Vagina (tissue), 2 donors: ENCODE results near the gene FSTL1. TPM values are rescaled to one million over a fixed set of nuclear protein-coding genes. Genes with fewer than 3 reads are reported as not detected.
"Not testable (repeated sequence)": the region's sequence is repeated elsewhere in the genome, so short reads cannot be mapped to it uniquely, and the experiment has no call there.

Source experiments
- DNase-seq, 2 donors: peaks; one replicate each; pipeline ENCODE4 v3.0.0-alpha.2; 2017; ENCODE audit errors: extremely low spot score in 2 of 2
- H3K27ac ChIP-seq: fragments of 200-600 bp; sonication (generic); one replicate; pipeline ENCODE4 v1.5.1; 2019
- H3K27me3 ChIP-seq: fragments of 200-600 bp; sonication (generic); one replicate; pipeline ENCODE4 v1.5.1; 2019
- H3K36me3 ChIP-seq, 2 donors: fragments of 200-600 bp; sonication (generic); one replicate each; pipeline ENCODE4 v1.5.1; 2017 to 2019
- H3K4me1 ChIP-seq: fragments of 200-600 bp; sonication (generic); one replicate; pipeline ENCODE4 v1.5.1; 2019
- H3K4me3 ChIP-seq, 2 donors: fragments of 200-600 bp; sonication (generic); 1 replicate in 1 of 2; 2 replicates in 1 of 2; pipeline ENCODE4 v1.5.1; 2016 to 2019
- H3K9me3 ChIP-seq: fragments of 200-600 bp; sonication (generic); one replicate; pipeline ENCODE4 v1.5.1; 2019
- POLR2A ChIP-seq, 2 donors: fragments of 450-650 bp; IDR thresholded peaks; one replicate each; pipeline ENCODE4 v1.6.1; 2017; ENCODE audit warnings: antibody characterized with exemption in 2 of 2, mild to moderate bottlenecking in 2 of 2, moderate library complexity in 2 of 2
- POLR2AphosphoS5 ChIP-seq, 2 donors: sonication (generic); formaldehyde crosslinking; IDR thresholded peaks; one replicate each; pipeline ENCODE4 v1.9.0; 2017; ENCODE audit warnings: antibody characterized with exemption in 2 of 2, mild to moderate bottlenecking in 2 of 2, low read depth in 1 of 2; ENCODE audit not compliant: insufficient read depth in 1 of 2
- intact Hi-C: fragments of 100-400 bp; cut with DNase I; formaldehyde crosslinking; loops from one replicate; pipeline ENCODE4 v1.15.1; 2023
- total RNA-seq: library from RNA; depleted of rRNA; stranded (reverse); fragments of >200 nt; gene quantifications from one replicate; pipeline ENCODE4 v1.2.3, GENCODE V29; 2016
- TF ChIP-seq, protein P1 (sequence below), 3 experiments: fragments of 450-650 bp in 2 of 3; fragments of 200-600 bp in 1 of 3; sonication (generic) in 1 of 3; IDR thresholded peaks; one replicate each; pipeline ENCODE4 v1.5.1; 2017 to 2019; ENCODE audit warnings: antibody characterized with exemption in 3 of 3, mild to moderate bottlenecking in 2 of 3, moderate library complexity in 2 of 3

FSTL1 gene
- total RNA-seq, 1 donor from 2014 or later: 387 TPM

DNA sequence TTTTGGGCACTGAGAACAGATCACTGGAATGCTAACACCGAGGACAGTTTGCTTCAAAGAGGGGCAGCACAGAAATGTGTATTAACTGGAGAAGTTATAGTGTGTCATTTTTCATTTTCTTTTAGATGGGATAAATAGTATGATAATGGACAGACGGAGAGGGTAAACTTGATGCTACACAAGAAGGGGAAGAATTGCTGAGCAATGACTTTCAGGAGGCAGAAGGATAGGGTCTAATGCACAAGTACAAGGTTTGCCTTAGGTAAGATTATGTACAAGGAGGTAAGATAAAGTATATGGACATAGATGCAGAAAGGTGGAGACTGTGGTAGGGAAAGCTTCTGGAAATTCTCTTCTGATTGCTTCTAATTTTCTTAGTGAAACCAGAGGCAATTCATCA, 69.3 kb downstream of the FSTL1 start:
- intact Hi-C loops: no loop called here
- DNase-seq: no peak

DNA sequence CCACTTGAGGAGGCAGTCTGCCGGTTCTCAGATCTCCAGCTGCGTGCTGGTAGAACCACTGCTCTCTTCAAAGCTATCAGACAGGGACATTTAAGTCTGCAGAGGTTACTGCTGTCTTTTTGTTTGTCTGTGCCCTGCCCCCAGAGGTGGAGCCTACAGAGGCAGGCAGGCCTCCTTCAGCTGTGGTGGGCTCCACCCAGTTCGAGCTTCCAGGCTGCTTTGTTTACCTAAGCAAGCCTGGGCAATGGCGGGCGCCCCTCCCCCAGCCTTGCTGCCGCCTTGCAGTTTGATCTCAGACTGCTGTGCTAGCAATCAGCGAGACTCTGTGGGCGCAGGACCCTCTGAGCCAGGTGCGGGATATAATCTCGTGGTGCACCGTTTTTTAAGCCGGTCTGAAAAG, 72.8 kb downstream of the FSTL1 start:
- H3K4me1 ChIP-seq, DNase-seq, H3K27me3 ChIP-seq, intact Hi-C loops, H3K4me3 ChIP-seq, H3K36me3 ChIP-seq, H3K27ac ChIP-seq, H3K9me3 ChIP-seq: not testable (repeated sequence)

More for the DNA sequence above, 69.3 kb downstream of the FSTL1 start:
- no peak overlapping the region for H3K27ac ChIP-seq
- no peaks in the 10 kb centered on the region for H3K36me3 ChIP-seq
- H3K27me3 ChIP-seq: no peaks in the 10 kb centered on the region
- no peaks in the 10 kb centered on the region for H3K4me1 ChIP-seq
- no peak overlapping the region for H3K4me3 ChIP-seq
- H3K9me3 ChIP-seq: no peaks in the 10 kb centered on the region
- TF ChIP-seq POLR2AphosphoS5 (IDR thresholded peaks at IDR 0.05; ENCODE audit: insufficient read depth in 1 of 2, low read depth in 1 of 2) (no peak), POLR2A (IDR thresholded peaks at IDR 0.05) (no peak)
- TF ChIP-seq, protein P1, sequence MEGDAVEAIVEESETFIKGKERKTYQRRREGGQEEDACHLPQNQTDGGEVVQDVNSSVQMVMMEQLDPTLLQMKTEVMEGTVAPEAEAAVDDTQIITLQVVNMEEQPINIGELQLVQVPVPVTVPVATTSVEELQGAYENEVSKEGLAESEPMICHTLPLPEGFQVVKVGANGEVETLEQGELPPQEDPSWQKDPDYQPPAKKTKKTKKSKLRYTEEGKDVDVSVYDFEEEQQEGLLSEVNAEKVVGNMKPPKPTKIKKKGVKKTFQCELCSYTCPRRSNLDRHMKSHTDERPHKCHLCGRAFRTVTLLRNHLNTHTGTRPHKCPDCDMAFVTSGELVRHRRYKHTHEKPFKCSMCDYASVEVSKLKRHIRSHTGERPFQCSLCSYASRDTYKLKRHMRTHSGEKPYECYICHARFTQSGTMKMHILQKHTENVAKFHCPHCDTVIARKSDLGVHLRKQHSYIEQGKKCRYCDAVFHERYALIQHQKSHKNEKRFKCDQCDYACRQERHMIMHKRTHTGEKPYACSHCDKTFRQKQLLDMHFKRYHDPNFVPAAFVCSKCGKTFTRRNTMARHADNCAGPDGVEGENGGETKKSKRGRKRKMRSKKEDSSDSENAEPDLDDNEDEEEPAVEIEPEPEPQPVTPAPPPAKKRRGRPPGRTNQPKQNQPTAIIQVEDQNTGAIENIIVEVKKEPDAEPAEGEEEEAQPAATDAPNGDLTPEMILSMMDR (IDR thresholded peaks at IDR 0.05): no peak

DNA sequence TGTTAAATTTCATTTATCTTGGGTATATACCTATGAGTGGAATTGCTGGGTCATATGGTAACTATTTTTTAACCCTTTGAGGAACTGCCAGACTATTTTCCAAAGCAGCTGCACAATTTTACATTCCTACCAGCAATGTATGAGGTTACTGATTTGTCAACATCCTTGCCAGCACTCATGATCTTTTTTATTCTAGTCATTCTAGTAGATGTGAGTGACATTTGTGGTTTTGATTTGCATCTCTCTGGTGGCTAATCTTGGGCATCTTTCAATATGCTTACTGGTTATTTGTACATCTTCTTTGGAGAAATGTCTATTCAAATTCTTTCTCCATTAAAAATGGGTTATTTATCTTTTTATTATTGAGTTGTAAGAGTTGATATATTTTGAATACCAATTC, 80.3 kb downstream of the FSTL1 start:
- no peak for DNase-seq
- no peak overlapping the region for H3K4me3 ChIP-seq
- H3K27me3 ChIP-seq: no peaks in the 10 kb centered on the region
- TF ChIP-seq, protein P1 (IDR thresholded peaks at IDR 0.05): no peak
- no peak for TF ChIP-seq POLR2AphosphoS5 (IDR thresholded peaks at IDR 0.05; ENCODE audit: insufficient read depth in 1 of 2, low read depth in 1 of 2)
- TF ChIP-seq POLR2A (IDR thresholded peaks at IDR 0.05): no peak
- intact Hi-C loops: no loop called here
- no peak overlapping the region for H3K27ac ChIP-seq
- H3K9me3 ChIP-seq: no peaks in the 10 kb centered on the region
- H3K36me3 ChIP-seq: no peaks in the 10 kb centered on the region
- H3K4me1 ChIP-seq: no peaks in the 10 kb centered on the region

GRCh38 chr3:120369037-120369467, 81.7 kb downstream of the FSTL1 start:
- H3K36me3 ChIP-seq: no peaks in the 10 kb centered on the region
- DNase-seq: no peak
- H3K4me1 ChIP-seq: no peaks in the 10 kb centered on the region
- H3K27ac ChIP-seq: no peak overlapping the region
- TF ChIP-seq POLR2AphosphoS5 (IDR thresholded peaks at IDR 0.05; ENCODE audit: insufficient read depth in 1 of 2, low read depth in 1 of 2) (no peak), POLR2A (IDR thresholded peaks at IDR 0.05) (no peak)
- TF ChIP-seq, protein P1 (IDR thresholded peaks at IDR 0.05): no peak
- H3K4me3 ChIP-seq: no peak overlapping the region
- intact Hi-C loops: no loop called here
- H3K9me3 ChIP-seq: no peaks in the 10 kb centered on the region
- H3K27me3 ChIP-seq: no peaks in the 10 kb centered on the region

DNA sequence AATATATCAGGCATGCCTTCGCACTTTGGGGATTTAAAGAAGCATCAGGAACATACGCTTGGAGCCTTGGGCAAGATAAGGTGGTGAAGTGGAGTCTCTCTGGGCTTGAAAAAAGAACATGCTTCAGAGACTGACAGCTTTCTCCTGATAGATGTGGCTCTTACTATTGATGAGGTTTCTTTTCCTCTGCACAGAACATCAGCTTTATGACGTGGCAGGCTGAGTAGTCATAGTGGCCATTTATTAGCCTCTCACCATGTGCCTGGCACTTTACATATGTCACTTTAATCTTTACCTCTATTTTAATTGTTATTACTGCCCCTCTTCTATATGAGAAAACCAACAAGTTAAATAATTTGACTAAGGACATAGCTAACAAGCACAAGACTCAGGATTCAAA, 82.6 kb downstream of the FSTL1 start:
- no peak overlapping the region for H3K4me3 ChIP-seq
- H3K27me3 ChIP-seq: no peaks in the 10 kb centered on the region
- H3K4me1 ChIP-seq: no peaks in the 10 kb centered on the region
- no peaks in the 10 kb centered on the region for H3K9me3 ChIP-seq
- H3K27ac ChIP-seq: no peak overlapping the region
- no peak for DNase-seq
- TF ChIP-seq POLR2AphosphoS5 (IDR thresholded peaks at IDR 0.05; ENCODE audit: insufficient read depth in 1 of 2, low read depth in 1 of 2) (no peak), POLR2A (IDR thresholded peaks at IDR 0.05) (no peak)
- TF ChIP-seq, protein P1 (IDR thresholded peaks at IDR 0.05): no peak
- no peaks in the 10 kb centered on the region for H3K36me3 ChIP-seq
- intact Hi-C loops: no loop called here

DNA sequence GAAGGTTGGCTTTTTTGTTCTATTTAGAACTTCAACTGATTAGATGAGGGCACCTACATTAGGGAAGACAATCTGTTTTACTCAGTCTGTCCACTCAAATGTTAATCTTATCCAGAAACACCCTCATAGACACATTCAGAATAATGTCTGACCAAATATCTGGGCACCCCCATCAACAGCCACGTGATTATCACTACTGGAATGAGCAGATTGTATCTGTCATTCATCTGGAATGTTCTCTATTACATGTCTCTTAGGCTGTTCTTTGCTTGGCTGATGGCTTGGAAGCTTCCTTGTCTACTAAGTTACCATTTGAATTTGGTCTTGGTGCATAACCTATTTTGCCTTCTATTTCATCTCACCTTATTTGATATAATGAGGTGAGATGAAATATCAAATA, 86.0 kb downstream of the FSTL1 start:
- no peak for TF ChIP-seq POLR2AphosphoS5 (IDR thresholded peaks at IDR 0.05; ENCODE audit: insufficient read depth in 1 of 2, low read depth in 1 of 2)
- no peak for TF ChIP-seq POLR2A (IDR thresholded peaks at IDR 0.05)
- TF ChIP-seq, protein P1 (IDR thresholded peaks at IDR 0.05): no peak
- Histone ChIP-seq H3K4me1 (no peaks in the 10 kb centered on the region), H3K36me3 (no peaks in the 10 kb centered on the region)

More for the DNA sequence above, 86.0 kb downstream of the FSTL1 start:
- no peaks in the 10 kb centered on the region for H3K9me3 ChIP-seq
- intact Hi-C loops: no loop called here
- no peak for DNase-seq
- H3K27me3 ChIP-seq: no peaks in the 10 kb centered on the region
- no peak overlapping the region for H3K4me3 ChIP-seq
- no peak overlapping the region for H3K27ac ChIP-seq
